Progenitor cell of endocrine pancreas (in vitro differentiated cells): ENCODE measurements around the gene DGUOK. TPM values are rescaled to one million over a fixed set of nuclear protein-coding genes. Genes with fewer than 3 reads are reported as not detected.

Source experiments
- DNase-seq: peaks from one replicate; pipeline ENCODE4 v3.0.0; 2021; ENCODE audit warnings: low spot score; ENCODE audit not compliant: unreplicated experiment
- H3K27ac Mint-ChIP-seq: 2 replicates; pipeline ENCODE4 v1.8.0; 2021; ENCODE audit warnings: mild to moderate bottlenecking, moderate library complexity, mixed read lengths
- H3K27me3 Mint-ChIP-seq: 2 replicates; pipeline ENCODE4 v1.8.0; 2021; ENCODE audit warnings: mixed read lengths
- H3K36me3 Mint-ChIP-seq: 2 replicates; pipeline ENCODE4 v1.8.0; 2022; ENCODE audit warnings: mixed read lengths; ENCODE audit not compliant: insufficient read depth
- H3K4me1 Mint-ChIP-seq: 2 replicates; pipeline ENCODE4 v1.8.0; 2021; ENCODE audit warnings: low read depth, mixed read lengths
- H3K4me3 Mint-ChIP-seq: 2 replicates; pipeline ENCODE4 v1.8.0; 2021; ENCODE audit warnings: low read depth, mild to moderate bottlenecking, moderate library complexity, mixed read lengths
- H3K9me3 Mint-ChIP-seq: 2 replicates; pipeline ENCODE4 v1.8.0; 2021; ENCODE audit warnings: low read depth, mixed read lengths
- CTCF ChIP-seq: fragments of 200-600 bp; sonication (generic); IDR thresholded peaks from one replicate; pipeline ENCODE4 v1.5.0; 2021; ENCODE audit warnings: antibody characterized with exemption, mild to moderate bottlenecking; ENCODE audit not compliant: unreplicated experiment
- total RNA-seq: library from RNA; stranded (reverse); gene quantifications from 2 replicates; pipeline ENCODE4 v1.2.1, GENCODE V29; 2021

DGUOK gene
- total RNA-seq, 1 donor from 2014 or later = 63.8 TPM

DNA sequence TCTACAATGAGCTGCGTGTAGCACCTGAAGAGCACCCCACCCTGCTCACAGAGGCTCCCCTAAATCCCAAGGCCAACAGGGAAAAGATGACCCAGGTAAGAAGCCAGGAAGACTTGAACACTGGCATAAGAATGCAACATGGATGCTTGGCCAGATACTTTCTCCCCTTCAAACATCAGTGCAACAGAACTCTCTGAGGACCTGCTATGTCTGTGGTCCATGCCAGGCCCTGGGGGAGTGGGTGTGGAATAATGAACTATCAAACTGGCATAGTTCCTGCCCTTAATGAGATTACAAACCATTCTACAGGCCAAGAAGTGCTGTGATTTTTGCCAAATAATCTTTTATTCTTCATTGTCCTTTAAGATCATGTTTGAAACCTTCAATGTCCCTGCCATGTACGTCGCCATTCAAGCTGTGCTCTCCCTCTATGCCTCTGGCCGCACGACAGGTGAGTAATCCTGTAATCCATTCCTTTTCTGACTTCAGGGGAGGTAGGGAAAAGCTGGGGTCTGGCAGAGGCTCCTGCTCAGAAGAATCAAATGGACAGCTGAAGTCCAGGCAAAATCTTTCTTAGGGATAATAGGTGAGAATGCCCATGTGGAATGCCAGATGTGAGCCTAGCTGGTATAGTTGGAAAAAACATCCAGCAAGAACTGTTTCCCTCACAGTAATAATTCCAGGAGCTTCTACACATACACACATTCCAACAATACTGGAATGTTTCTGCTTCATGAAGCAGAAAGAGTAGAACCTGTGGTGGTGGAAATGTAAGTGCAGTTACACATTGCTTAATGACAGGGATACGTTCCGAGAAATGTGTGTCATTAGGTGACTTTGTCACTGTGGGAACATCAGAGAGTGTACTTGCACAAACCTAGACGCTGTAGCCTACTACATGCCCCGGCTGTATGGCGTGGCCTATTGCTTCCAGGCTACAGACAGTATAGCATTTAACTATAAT lies 17.7 kb upstream of the DGUOK start:
- Mint-ChIP-seq H3K27me3 (no peaks in the 10 kb centered on the region), H3K4me1 (no peaks in the 10 kb centered on the region), H3K36me3 (no peaks in the 10 kb centered on the region), H3K4me3 (no peak overlapping the region), H3K27ac (no peak overlapping the region), H3K9me3 (no peaks in the 10 kb centered on the region)
- DNase-seq = no peak
- no peak for TF ChIP-seq CTCF

DNA sequence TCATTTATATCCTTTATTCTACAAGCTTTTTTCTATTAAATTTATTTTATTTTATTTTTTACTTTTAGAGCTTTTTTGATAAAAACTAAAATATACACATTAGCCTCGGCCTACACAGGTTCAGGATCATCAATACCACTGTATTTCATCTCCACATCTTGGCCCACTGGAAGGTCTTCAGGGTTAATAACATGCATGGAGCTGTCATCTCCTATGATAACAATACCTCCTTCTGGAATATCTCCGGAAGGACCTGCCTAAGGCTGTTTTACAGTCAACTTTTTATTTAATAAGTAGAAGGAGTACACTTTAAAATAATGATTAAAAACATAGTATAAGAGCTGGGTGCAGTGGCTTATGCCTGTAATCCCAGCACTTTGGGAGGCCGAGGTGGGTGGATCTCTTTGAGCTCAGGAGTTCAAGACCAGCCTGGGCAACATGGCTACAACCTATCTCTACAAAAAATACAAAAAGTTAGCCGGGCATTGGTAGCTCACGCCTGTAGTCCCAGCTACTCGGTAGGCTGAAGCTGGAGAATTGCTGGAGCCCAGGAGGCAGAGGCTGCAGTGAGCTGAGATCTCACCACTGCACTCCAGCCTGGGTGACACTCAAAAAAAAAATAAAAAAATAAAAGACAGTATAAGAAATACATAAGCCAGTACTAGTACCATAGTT lies 15.7 kb upstream of the DGUOK start:
- Mint-ChIP-seq H3K36me3 (no peaks in the 10 kb centered on the region), H3K27ac (no peak overlapping the region), H3K4me3 (no peak overlapping the region), H3K27me3 (no peaks in the 10 kb centered on the region), H3K9me3 (no peaks in the 10 kb centered on the region), H3K4me1 (no peaks in the 10 kb centered on the region)
- DNase-seq = no peak
- no peak for TF ChIP-seq CTCF

- H3K4me1 Mint-ChIP-seq = no peaks in the 10 kb centered on the region
- H3K27ac Mint-ChIP-seq = no peak overlapping the region
- no peak for TF ChIP-seq CTCF
- DNase-seq = no peak
- no peaks in the 10 kb centered on the region for H3K36me3 Mint-ChIP-seq
- no peaks in the 10 kb centered on the region for H3K27me3 Mint-ChIP-seq
- no peak overlapping the region for H3K4me3 Mint-ChIP-seq
- no peaks in the 10 kb centered on the region for H3K9me3 Mint-ChIP-seq
These were observed 15.0 kb upstream of the DGUOK start for GRCh38 chr2:73911548-73912208.

- Mint-ChIP-seq H3K27me3 (peaks cover 4% of the 10 kb centered on the region), H3K27ac (no peak overlapping the region), H3K4me3 (no peak overlapping the region), H3K36me3 (no peaks in the 10 kb centered on the region), H3K4me1 (no peaks in the 10 kb centered on the region), H3K9me3 (no peaks in the 10 kb centered on the region)
- DNase-seq = no peak
- TF ChIP-seq CTCF = no peak
These were observed 13.1 kb upstream of the DGUOK start for GRCh38 chr2:73913414-73914054.

DNA sequence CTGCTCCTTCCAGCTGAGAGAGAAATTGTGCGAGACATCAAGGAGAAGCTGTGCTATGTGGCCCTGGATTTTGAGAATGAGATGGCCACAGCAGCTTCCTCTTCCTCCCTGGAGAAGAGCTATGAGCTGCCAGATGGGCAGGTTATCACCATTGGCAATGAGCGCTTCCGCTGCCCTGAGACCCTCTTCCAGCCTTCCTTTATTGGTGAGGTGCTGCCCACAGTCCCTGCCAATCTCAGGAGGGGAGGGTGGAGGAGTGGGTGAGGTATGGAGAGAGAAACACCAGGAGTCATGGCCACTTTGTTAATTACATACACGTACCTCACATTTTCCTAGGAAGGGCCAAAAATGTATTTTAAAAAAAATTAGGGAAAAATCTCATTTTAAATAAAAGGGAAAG lies 12.0 kb upstream of the DGUOK start:
- peaks cover 4% of the 10 kb centered on the region for H3K27me3 Mint-ChIP-seq
- no peak for DNase-seq
- no peaks in the 10 kb centered on the region for H3K36me3 Mint-ChIP-seq
- no peaks in the 10 kb centered on the region for H3K4me1 Mint-ChIP-seq
- no peak overlapping the region for H3K27ac Mint-ChIP-seq
- H3K4me3 Mint-ChIP-seq = no peak overlapping the region
- no peak for TF ChIP-seq CTCF
- no peaks in the 10 kb centered on the region for H3K9me3 Mint-ChIP-seq
